Activated CD4-positive, alpha-beta memory T cell treated with anti-CD3 and anti-CD28 coated beads, Interleukin-2, amount 10 ng/mL, durations not matched to agents 7 days and 5 days (primary cell): ENCODE results near the gene PADI2. TPM values are rescaled to one million over a fixed set of nuclear protein-coding genes. Genes with fewer than 3 reads are reported as not detected.
"Not testable (repeated sequence)": the region's sequence is repeated elsewhere in the genome, so short reads cannot be mapped to it uniquely, and the experiment has no call there.

Experiments used
- CTCF ChIA-PET: fragments of 350-600 bp; sonication (Branson Sonifier 250); formaldehyde crosslinking; loops from one replicate; lab custom pipeline; 2021; ENCODE audit warnings: antibody characterized with exemption, inconsistent platforms; lab: Charles Lee
- POLR2A ChIA-PET: fragments of 350-600 bp; sonication (Branson Sonifier 250); formaldehyde crosslinking; loops from one replicate; lab custom pipeline; 2021; ENCODE audit warnings: antibody characterized with exemption; lab: Charles Lee
- DNase-seq: peaks from one replicate; pipeline ENCODE4 v3.0.0-alpha.2; 2020
- H3K27ac Mint-ChIP-seq: one replicate; pipeline ENCODE4 v1.8.0; 2021; ENCODE audit warnings: mild to moderate bottlenecking, mixed read lengths
- H3K27me3 Mint-ChIP-seq: one replicate; pipeline ENCODE4 v1.8.0; 2021; ENCODE audit warnings: mixed read lengths
- H3K36me3 Mint-ChIP-seq: one replicate; pipeline ENCODE4 v1.8.0; 2021; ENCODE audit warnings: low read depth, mixed read lengths
- H3K4me1 Mint-ChIP-seq: one replicate; pipeline ENCODE4 v1.8.0; 2021; ENCODE audit warnings: mixed read lengths
- H3K4me3 Mint-ChIP-seq: one replicate; pipeline ENCODE4 v1.8.0; 2021; ENCODE audit warnings: mild to moderate bottlenecking, mixed read lengths
- H3K9me3 Mint-ChIP-seq: one replicate; pipeline ENCODE4 v1.8.0; 2021; ENCODE audit warnings: mixed read lengths
- total RNA-seq, 2 experiments: library from RNA; stranded (reverse); gene quantifications; one replicate each; pipeline ENCODE4 v1.2.3, GENCODE V29; 2021

PADI2 gene
- total RNA-seq, 2 experiments from 2014 or later = not detected

DNA sequence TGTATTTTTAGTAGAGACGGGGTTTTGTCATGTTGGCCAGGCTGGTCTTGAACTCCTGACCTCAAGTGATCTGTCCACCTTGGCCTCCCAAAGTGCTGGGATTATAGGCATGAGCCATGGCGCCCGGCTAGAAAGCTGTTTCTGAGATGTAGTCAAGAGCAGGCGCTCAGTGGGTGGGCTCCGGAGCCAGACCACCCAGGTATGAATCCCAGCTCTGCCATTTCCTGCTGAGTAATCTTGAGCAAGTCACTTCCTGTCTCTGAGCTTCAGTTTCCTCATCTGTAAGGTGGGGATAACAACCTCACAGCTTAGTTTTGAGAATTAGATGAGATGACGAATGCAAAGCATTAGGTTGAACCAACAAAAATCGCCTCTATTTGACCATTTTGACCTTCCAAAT, 56.5 kb downstream of the PADI2 start:
- DNase-seq, POLR2A ChIA-PET, H3K4me3 Mint-ChIP-seq, H3K27ac Mint-ChIP-seq, H3K9me3 Mint-ChIP-seq, H3K36me3 Mint-ChIP-seq: not testable (repeated sequence)
- peaks cover 11% of the 10 kb centered on the region for H3K4me1 Mint-ChIP-seq
- CTCF ChIA-PET = interaction anchor here (2.5 kb wide), 1 partner anchor 12 kb away, joined by 12 read pairs; no protein-coding TSS in a partner anchor
- H3K27me3 Mint-ChIP-seq = peaks cover 20% of the 10 kb centered on the region

DNA sequence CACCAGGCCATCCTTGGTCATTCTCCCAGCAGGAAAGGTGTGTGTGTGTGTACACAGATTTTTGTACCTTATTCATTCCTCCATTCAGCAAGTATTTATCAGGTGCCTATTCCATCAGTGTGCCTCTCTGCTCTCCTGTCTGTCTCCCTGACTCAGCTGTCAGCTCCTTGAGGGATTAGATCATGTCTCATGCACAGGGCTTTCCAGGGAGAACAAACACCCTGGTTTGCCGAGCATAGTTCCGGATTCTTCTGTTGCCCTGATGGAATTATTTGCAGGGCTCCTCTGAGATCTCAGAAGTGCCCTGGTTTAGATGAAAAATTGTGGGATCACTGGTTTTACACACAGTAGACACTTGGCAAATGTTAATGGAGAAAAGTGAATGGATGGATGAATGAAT, 57.4 kb downstream of the PADI2 start:
- DNase-seq = no peak
- Mint-ChIP-seq H3K4me1 (peaks cover 11% of the 10 kb centered on the region), H3K36me3 (no peaks in the 10 kb centered on the region), H3K27ac (no peak overlapping the region), H3K9me3 (peaks cover 3% of the 10 kb centered on the region), H3K4me3 (no peak overlapping the region), H3K27me3 (peaks cover 20% of the 10 kb centered on the region)
- POLR2A ChIA-PET = no interaction called here
- CTCF ChIA-PET = interaction anchor here (2.7 kb wide), 1 partner anchor 13 kb away, joined by 17 read pairs; no protein-coding TSS in a partner anchor

DNA sequence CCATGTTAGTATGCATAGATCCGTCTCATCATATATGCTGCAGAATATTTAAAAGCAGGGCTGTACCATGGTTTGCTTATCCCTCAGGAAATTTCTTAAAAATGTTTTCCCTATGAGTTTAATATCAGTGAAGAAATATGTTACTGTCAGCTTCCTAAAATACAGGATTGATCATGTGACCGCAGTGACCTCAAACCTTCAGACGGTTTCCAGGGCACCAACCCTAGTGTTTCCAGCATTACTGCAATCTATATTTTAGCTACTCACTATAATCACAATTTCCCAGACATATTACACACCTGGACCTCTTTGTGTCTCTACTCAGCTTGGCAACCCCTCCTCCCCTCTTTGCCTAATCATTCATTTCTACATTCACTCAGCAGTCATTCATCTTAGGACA, 57.8 kb downstream of the PADI2 start:
- CTCF ChIA-PET = interaction anchor here (2.0 to 2.7 kb wide), 2 partner anchors 13 to 60 kb away, joined by 5 to 17 read pairs; no protein-coding TSS in a partner anchor
- H3K4me1 Mint-ChIP-seq = peaks cover 11% of the 10 kb centered on the region
- peaks cover 20% of the 10 kb centered on the region for H3K27me3 Mint-ChIP-seq
- POLR2A ChIA-PET = no interaction called here
- DNase-seq = no peak
- no peak overlapping the region for H3K27ac Mint-ChIP-seq
- H3K4me3 Mint-ChIP-seq = no peak overlapping the region
- no peaks in the 10 kb centered on the region for H3K36me3 Mint-ChIP-seq
- H3K9me3 Mint-ChIP-seq = peaks cover 3% of the 10 kb centered on the region

DNA sequence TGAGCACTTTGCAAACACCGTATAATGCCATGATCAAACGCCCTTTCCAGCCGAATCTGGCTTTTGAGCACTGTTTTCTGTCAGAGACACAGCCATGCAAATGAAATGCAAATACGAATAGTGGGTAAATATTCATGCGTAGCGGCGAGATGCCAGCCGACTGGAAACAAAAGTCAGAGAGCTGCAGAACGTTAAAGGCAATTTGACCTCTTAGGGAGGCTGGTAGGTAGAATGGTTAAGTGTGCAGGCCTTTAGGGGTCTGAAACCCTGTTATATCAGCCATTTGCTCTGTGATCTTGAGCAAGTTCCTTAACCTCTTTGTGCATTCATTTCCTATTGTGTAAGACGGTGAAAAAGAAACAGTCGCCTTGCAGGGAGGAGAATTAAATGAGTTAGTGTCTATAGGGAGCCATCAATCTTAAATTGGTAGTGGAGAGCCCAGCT, 58.9 kb downstream of the PADI2 start:
- Mint-ChIP-seq H3K4me1 (peaks cover 11% of the 10 kb centered on the region), H3K27ac (no peak overlapping the region), H3K4me3 (no peak overlapping the region), H3K27me3 (peaks cover 20% of the 10 kb centered on the region), H3K36me3 (no peaks in the 10 kb centered on the region), H3K9me3 (peaks cover 3% of the 10 kb centered on the region)
- DNase-seq = no peak
- ChIA-PET POLR2A (interaction anchor here (1.0 kb wide), 1 partner anchor 8 kb away, joined by 3 read pairs; no protein-coding TSS in a partner anchor), CTCF (interaction anchor here (0.8 to 2.7 kb wide), 3 partner anchors 14 to 62 kb away, joined by 4 to 17 read pairs (median 5); no protein-coding TSS in a partner anchor)

DNA sequence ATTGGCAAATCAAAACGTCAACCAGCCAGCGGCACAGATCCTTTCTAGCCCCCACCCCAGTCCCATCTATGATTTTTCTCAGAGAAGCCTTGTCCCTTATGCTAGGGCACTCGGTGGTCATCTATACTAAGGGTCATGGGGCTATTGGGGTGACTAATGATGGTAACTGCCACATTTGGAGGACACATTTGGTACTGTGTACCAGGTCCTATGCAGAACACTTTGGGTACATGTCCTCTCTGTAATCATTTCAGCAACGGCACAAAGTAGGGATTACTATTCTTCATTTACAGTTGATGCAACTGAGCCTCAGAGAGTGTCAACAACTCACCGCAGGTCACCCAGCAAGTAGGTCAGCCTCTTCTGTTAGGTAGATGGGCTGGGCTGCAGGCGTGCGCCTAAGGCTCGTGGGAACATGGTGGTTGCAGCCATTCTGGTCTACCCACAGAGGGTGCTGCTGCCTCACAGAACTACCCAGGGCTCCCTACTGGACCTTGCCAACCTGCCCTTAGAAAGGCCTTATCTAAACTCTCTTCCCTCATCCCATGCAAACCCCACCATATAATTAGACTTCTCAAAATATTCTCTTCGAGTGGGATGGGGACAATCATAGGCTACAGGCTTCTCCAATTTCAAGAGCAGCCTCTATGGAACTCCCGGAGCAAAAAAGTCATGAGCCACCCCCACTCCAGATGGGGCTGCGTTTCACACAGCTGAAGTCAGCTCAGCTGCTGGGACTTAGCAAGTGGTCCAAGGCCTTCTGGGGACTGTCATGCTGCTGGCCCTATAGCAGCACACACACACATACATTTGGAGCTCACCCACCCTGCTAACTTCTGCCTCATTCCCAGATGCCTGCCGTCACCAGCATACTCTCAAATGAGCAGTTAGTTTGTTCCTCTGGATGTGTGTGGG, 59.6 kb downstream of the PADI2 start:
- Mint-ChIP-seq H3K4me3 (no peak overlapping the region), H3K4me1 (peaks cover 11% of the 10 kb centered on the region), H3K36me3 (no peaks in the 10 kb centered on the region), H3K27ac (no peak overlapping the region), H3K9me3 (peaks cover 3% of the 10 kb centered on the region), H3K27me3 (peaks cover 20% of the 10 kb centered on the region)
- ChIA-PET CTCF (interaction anchor here (0.8 to 2.7 kb wide), 3 partner anchors 15 to 62 kb away, joined by 4 to 17 read pairs (median 5); no protein-coding TSS in a partner anchor), POLR2A (no interaction called here)
- DNase-seq = peak; percentile 51

DNA sequence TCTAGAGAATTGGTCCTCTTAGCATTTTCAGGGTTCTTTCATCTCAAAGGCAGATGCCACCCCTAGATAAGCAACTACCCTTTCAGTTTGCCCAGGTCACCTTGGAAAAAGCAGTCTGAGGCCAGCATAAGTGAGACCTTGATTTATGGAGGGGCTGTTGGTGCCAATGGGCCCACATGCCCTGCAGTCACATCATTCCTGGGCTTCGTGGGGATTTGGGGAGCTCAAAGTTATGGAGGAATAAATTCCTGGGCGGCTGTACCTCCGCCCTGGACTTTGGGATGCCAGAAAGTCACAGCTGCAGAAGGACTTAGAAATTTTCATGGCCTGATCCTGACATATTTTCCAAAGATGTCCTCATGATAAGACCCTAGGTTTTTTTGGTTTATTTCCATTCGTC, 62.7 kb downstream of the PADI2 start:
- no peak overlapping the region for H3K4me3 Mint-ChIP-seq
- no peak for DNase-seq
- POLR2A ChIA-PET = no interaction called here

DNA sequence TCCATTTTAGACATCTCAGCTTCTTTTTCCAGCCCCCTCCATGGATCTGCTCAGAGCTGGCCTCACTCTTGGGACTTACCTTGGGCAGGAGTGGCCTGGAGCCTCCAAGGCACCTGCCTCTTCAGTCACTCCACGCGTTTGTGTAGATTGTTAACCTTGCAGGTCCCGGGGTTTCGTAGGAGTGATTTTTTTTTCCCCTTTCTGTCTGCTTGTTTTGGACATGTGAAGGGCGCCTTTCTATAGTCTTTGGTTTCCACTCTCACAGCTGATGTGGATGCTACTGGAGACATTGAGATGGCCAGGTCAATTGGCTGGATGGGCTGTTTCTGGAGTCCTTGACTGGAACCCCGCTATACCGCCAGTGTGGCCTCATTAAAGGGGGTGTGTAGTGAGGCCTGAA, 63.5 kb downstream of the PADI2 start:
- no peak for DNase-seq
- peaks cover 30% of the 10 kb centered on the region for H3K4me1 Mint-ChIP-seq
- H3K4me3 Mint-ChIP-seq = peak overlapping the region; percentile 24
- H3K9me3 Mint-ChIP-seq = no peaks in the 10 kb centered on the region
- no peak overlapping the region for H3K27ac Mint-ChIP-seq
- ChIA-PET POLR2A (no interaction called here), CTCF (interaction anchor here (1.5 to 2.4 kb wide), 3 partner anchors 19 to 104 kb away, joined by 4 to 8 read pairs (median 7); no protein-coding TSS in a partner anchor)
- peaks cover 13% of the 10 kb centered on the region for H3K36me3 Mint-ChIP-seq
- peaks cover 9% of the 10 kb centered on the region for H3K27me3 Mint-ChIP-seq

More for the DNA sequence above, 62.7 kb downstream of the PADI2 start:
- H3K27ac Mint-ChIP-seq = no peak overlapping the region
- H3K4me1 Mint-ChIP-seq = peaks cover 22% of the 10 kb centered on the region
- CTCF ChIA-PET = interaction anchor here (1.5 to 1.9 kb wide), 2 partner anchors 18 to 105 kb away, joined by 4 to 7 read pairs; no protein-coding TSS in a partner anchor
- peaks cover 8% of the 10 kb centered on the region for H3K36me3 Mint-ChIP-seq
- no peaks in the 10 kb centered on the region for H3K9me3 Mint-ChIP-seq
- H3K27me3 Mint-ChIP-seq = peaks cover 13% of the 10 kb centered on the region

DNA sequence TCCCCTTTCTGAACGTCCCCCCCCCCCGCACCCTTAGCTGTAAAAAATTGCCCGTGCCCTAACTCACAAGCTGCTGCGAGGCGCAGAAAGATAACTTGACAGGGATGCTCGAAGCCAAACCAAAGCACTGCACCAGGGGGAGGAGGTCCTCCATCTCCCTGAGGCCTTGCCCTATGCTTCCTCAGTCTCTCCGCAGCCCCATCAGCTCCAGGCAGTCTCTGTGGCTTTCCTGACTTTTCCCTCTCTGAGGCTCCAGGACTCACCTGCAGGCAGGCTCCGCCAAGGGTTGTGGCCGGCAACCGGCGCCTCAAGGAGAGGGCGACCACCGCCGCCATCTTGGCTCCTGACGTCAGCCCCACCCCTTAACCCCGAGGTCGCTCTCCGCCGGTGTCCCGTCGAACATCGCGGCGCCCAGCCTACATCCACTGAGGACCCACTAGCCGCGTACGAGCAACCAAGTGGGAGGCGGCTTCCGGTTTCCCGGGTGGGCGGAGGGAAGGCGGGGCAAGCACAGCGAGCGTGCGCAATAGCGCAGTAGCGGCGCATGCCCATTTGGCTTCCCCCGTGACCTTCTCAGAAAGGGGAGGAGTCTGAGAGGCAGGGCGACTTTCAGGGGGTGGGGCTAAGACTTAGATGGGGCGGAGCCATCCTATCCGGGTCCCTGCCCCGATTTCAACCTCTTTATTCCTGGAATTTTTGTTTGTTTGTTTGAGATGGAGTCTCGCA, 65.4 kb downstream of the PADI2 start, which contains the start of gene SDHB:
Gene SDHB (minus strand): TSS at position 348 of the 726 bp plus-strand sequence. CDS start 13 bp downstream, at position 335.
- peaks cover 6% of the 10 kb centered on the region for H3K27me3 Mint-ChIP-seq
- peaks cover 17% of the 10 kb centered on the region for H3K36me3 Mint-ChIP-seq
- POLR2A ChIA-PET = interaction anchor here (0.7 kb wide), 1 partner anchor 149 kb away, joined by 3 read pairs; no protein-coding TSS in a partner anchor
- H3K27ac Mint-ChIP-seq = peak within 1 kb of the TSS; percentile 94
- no peaks in the 10 kb centered on the region for H3K9me3 Mint-ChIP-seq
- H3K4me3 Mint-ChIP-seq = peak within 1 kb of the TSS; percentile 96
- peak; percentile 100 for DNase-seq
- peaks cover 32% of the 10 kb centered on the region for H3K4me1 Mint-ChIP-seq
- CTCF ChIA-PET = interaction anchor here (2.4 kb wide), 1 partner anchor 22 kb away, joined by 8 read pairs; no protein-coding TSS in a partner anchor

DNA sequence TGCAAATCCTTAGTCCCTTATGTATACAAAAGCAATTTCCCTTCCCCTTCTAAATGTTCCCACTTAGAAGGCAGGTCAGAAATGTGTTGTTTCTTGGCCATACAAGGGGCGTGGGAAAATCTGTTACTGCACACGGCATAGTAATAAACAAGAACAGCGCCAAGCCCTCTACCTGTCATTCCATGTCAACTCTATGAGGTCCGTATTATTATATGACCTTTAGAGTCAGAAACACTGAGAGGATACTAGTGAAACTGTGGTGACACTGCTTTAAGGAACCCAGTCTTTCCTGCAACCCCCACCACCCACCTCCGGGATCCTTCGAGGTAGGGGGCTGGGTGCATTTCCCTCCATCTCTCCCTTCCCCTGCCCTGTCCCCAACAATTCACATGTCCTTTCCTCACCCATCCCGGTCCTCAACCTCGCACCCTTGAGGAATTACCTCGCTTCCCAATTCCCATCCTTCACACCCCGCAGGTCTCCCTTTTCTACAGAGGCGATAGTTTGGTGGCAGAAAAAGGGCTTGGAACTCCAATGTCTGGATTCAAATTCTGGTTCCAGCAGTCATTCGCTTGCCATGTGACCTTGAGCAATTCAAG, 66.1 kb downstream of the PADI2 start:
- H3K9me3 Mint-ChIP-seq = no peaks in the 10 kb centered on the region
- peak overlapping the region; percentile 94 for H3K27ac Mint-ChIP-seq
- CTCF ChIA-PET = interaction anchor here (1.3 to 2.4 kb wide), 2 partner anchors 22 to 92 kb away, joined by 5 to 8 read pairs; no protein-coding TSS in a partner anchor
- H3K27me3 Mint-ChIP-seq = peaks cover 3% of the 10 kb centered on the region
- POLR2A ChIA-PET = no interaction called here
- peaks cover 32% of the 10 kb centered on the region for H3K4me1 Mint-ChIP-seq
- no peak for DNase-seq
- peak overlapping the region; percentile 96 for H3K4me3 Mint-ChIP-seq
- peaks cover 17% of the 10 kb centered on the region for H3K36me3 Mint-ChIP-seq

DNA sequence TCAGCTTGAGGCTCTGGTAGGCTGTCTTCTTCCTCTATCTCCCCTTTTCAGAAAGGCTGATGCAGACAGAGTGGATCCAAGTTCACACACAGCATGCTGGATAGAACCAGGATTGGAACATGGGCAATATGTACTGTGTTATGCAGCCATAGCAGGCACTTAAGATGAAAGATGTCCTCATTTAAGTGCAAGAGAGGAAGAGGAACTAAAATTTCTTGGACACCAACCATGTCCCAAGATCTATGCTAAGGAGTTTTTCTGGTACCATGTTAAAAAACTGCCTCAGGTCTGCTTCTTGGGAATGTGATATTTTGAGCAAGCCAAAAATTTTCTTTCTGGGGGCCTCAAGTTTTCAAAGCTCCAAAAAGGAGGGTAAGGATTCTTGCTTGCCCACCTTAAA, 66.6 kb downstream of the PADI2 start:
- ChIA-PET POLR2A (interaction anchor here (0.9 to 1.1 kb wide), 2 partner anchors 8 to 148 kb away, joined by 3 read pairs; no protein-coding TSS in a partner anchor), CTCF (interaction anchor here (1.3 to 1.9 kb wide), 2 partner anchors 92 to 93 kb away, joined by 5 to 8 read pairs; no protein-coding TSS in a partner anchor)
- H3K27me3 Mint-ChIP-seq = no peaks in the 10 kb centered on the region
- H3K36me3 Mint-ChIP-seq = peaks cover 17% of the 10 kb centered on the region
- H3K4me1 Mint-ChIP-seq = peaks cover 36% of the 10 kb centered on the region
- H3K4me3 Mint-ChIP-seq = peak overlapping the region; percentile 96
- no peak for DNase-seq
- H3K27ac Mint-ChIP-seq = no peak overlapping the region
- no peaks in the 10 kb centered on the region for H3K9me3 Mint-ChIP-seq

DNA sequence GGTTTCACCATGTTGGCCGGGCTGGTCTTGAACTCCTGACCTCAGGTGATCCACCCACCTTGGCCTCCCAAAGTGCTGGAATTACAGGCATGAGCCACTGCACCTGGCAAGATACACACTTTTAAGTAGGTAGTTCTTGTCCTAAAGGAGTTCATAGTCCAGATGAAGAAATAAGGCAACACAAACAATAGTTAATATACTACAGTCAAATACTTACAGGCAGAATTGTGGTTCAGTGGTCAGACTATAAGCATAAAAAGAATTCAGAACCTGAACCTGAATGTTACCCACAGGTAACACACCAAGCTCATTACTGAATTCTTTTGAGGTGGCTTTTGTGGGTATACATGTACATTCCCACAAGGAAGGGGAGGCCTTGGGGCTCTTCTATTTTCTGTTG, 67.2 kb downstream of the PADI2 start:
- Mint-ChIP-seq H3K36me3 (peaks cover 17% of the 10 kb centered on the region), H3K4me1 (peaks cover 36% of the 10 kb centered on the region), H3K27me3 (no peaks in the 10 kb centered on the region), H3K4me3 (peak overlapping the region; percentile 96), H3K9me3 (no peaks in the 10 kb centered on the region), H3K27ac (peak overlapping the region; percentile 38)
- DNase-seq = no peak
- ChIA-PET CTCF (interaction anchor here (1.3 to 1.9 kb wide), 2 partner anchors 91 to 92 kb away, joined by 5 to 8 read pairs; no protein-coding TSS in a partner anchor), POLR2A (interaction anchor here (0.9 to 1.1 kb wide), 3 partner anchors 9 to 147 kb away, joined by 3 read pairs; no protein-coding TSS in a partner anchor)
